ENCODE data around the gene DCAF7. TPM values are rescaled to one million over a fixed set of nuclear protein-coding genes. Genes with fewer than 3 reads are reported as not detected.

The DCAF7 gene
- total and polyA plus RNA-seq, 8 donors: 11.6 to 45.5 (median 17.4) TPM

DNA sequence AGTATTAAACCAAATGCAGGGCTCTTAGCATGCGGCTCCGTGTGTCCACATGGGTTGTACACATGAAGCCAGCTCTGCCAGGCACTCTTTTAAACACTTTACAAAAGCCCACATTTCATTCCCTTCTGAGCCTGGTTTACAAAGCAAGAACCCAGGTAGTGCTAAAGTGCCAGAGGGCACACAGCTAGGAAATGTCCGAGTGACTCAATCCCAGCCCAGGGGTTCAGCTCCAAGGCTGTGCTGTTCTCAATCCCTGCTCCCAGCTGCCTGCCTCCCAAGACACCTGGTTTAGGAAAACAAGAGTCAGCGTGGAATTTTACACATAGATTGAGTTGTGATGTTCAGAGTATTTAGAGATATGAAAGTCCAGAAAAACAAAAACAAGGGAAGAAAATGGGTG lies 13.3 kb upstream of the DCAF7 start:
- 81 to 88% (median 86%) methylated on average over 4 of the region's 4 CpGs for WGBS, 5 donors
- TF ChIP-seq, protein P1, sequence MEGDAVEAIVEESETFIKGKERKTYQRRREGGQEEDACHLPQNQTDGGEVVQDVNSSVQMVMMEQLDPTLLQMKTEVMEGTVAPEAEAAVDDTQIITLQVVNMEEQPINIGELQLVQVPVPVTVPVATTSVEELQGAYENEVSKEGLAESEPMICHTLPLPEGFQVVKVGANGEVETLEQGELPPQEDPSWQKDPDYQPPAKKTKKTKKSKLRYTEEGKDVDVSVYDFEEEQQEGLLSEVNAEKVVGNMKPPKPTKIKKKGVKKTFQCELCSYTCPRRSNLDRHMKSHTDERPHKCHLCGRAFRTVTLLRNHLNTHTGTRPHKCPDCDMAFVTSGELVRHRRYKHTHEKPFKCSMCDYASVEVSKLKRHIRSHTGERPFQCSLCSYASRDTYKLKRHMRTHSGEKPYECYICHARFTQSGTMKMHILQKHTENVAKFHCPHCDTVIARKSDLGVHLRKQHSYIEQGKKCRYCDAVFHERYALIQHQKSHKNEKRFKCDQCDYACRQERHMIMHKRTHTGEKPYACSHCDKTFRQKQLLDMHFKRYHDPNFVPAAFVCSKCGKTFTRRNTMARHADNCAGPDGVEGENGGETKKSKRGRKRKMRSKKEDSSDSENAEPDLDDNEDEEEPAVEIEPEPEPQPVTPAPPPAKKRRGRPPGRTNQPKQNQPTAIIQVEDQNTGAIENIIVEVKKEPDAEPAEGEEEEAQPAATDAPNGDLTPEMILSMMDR (IDR thresholded peaks at IDR 0.05): no peak
- no peak for TF ChIP-seq POLR2A (IDR thresholded peaks at IDR 0.05)
- TF ChIP-seq EP300 (IDR thresholded peaks at IDR 0.05): no peak
- TF ChIP-seq POLR2AphosphoS5 (IDR thresholded peaks at IDR 0.05): no peak
- no peak overlapping the region for H3K4me3 ChIP-seq
- H3K9me3 ChIP-seq: no peaks in the 10 kb centered on the region
- peaks cover 7 to 63% (median 28%) of the 10 kb centered on the region in 3 donors for H3K27me3 ChIP-seq
- intact Hi-C loops (cut with DNase I; ENCODE audit: low total_unique reads): no loop called here
- peaks cover 6 to 12% (median 10%) of the 10 kb centered on the region in 4 donors for H3K4me1 ChIP-seq
- H3K27ac ChIP-seq: no peak overlapping the region
- no peak for DNase-seq
- no peaks in the 10 kb centered on the region for H3K36me3 ChIP-seq

DNA sequence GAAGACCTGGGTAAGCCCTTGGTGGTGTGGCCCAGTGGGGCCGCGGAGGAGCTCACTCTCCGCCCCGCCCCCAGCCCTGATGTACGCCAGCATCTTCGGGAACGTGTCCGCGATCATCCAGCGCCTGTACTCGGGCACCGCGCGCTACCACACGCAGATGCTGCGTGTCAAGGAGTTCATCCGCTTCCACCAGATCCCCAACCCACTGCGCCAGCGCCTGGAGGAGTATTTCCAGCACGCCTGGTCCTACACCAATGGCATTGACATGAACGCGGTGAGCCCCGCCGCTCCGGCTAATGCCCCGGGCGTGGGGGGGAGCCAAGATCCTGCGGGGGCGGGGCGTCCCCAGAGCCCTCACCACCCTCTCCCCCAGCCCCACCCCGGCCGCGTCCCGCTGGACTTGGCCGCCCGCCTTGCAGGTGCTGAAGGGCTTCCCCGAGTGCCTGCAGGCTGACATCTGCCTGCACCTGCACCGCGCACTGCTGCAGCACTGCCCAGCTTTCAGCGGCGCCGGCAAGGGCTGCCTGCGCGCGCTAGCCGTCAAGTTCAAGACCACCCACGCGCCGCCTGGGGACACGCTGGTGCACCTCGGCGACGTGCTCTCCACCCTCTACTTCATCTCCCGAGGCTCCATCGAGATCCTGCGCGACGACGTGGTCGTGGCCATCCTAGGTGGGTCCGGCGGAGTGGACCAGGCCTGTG lies 12.1 kb upstream of the DCAF7 start:
- peak overlapping the region; percentile 5 to 36 (median 17) for H3K4me3 ChIP-seq
- H3K36me3 ChIP-seq: no peaks in the 10 kb centered on the region
- WGBS, 5 donors: 4 to 8% (median 7%) methylated on average over 20 to 62 of the region's 62 CpGs
- H3K9me3 ChIP-seq: no peaks in the 10 kb centered on the region
- H3K4me1 ChIP-seq: peaks cover 6 to 15% (median 10%) of the 10 kb centered on the region in 4 donors
- DNase-seq: peak in 1 of 2 donors; percentile 53
- H3K27ac ChIP-seq: no peak overlapping the region
- intact Hi-C loops (cut with DNase I; ENCODE audit: low total_unique reads): no loop called here
- H3K27me3 ChIP-seq: peaks cover 7 to 64% (median 28%) of the 10 kb centered on the region in 3 donors
- TF ChIP-seq POLR2AphosphoS5 (IDR thresholded peaks at IDR 0.05) (no peak), EP300 (IDR thresholded peaks at IDR 0.05) (no peak), POLR2A (IDR thresholded peaks at IDR 0.05) (no peak)
- TF ChIP-seq, protein P1 (IDR thresholded peaks at IDR 0.05): no peak

DNA sequence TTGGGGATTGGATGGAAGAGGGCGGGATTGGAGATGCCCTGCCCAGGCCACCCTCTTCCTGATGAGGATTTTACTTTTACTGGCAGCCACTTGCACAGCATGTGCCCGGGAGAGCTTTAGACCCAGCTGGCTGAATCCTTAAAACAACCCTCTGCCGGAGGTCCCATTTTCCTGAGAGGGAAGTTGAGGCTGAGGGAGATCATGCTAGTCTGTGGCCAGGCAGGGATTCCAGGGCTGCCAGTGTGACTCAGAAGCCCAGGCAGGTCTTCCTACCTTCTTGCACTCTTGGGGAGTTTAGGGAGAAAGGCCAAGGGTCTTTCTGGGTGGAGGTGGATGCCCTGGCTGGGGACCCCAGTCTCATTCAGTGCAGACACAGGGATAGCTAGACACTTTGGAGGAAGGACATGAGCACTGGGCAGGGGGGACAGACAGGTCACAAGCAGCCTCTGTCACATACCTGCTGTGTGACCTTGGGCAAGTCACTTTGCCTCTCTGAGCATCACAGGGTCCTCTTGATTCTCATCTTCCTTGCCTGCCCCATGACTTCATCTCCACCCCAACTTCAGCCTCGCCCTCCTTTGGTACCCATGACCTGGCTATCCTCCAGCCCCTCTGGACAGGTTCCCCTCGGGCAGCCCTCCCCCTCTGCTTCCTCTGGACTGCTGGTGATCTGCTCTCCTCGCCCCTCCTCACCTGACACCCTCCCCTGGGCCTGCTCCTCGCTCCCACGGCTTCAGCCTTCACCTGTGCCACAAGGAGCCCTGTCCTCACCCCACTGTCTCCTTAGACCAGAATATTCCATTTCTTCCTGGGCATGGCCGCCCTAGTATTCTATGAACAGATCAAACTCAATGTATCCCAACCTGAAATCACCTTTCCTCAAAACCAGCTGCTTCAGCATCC lies 11.3 kb upstream of the DCAF7 start:
- H3K36me3 ChIP-seq: no peaks in the 10 kb centered on the region
- H3K27me3 ChIP-seq: peaks cover 7 to 64% (median 28%) of the 10 kb centered on the region in 3 donors
- TF ChIP-seq, protein P1 (IDR thresholded peaks at IDR 0.05): no peak
- TF ChIP-seq POLR2A (IDR thresholded peaks at IDR 0.05) (no peak), EP300 (IDR thresholded peaks at IDR 0.05) (no peak), POLR2AphosphoS5 (IDR thresholded peaks at IDR 0.05) (no peak)
- WGBS, 5 donors: 64 to 70% (median 65%) methylated on average over 7 to 9 of the region's 9 CpGs
- DNase-seq: no peak
- no peak overlapping the region for H3K4me3 ChIP-seq
- H3K9me3 ChIP-seq: no peaks in the 10 kb centered on the region
- H3K4me1 ChIP-seq: peaks cover 6 to 15% (median 10%) of the 10 kb centered on the region in 4 donors
- intact Hi-C loops (cut with DNase I; ENCODE audit: low total_unique reads): no loop called here
- no peak overlapping the region for H3K27ac ChIP-seq

DNA sequence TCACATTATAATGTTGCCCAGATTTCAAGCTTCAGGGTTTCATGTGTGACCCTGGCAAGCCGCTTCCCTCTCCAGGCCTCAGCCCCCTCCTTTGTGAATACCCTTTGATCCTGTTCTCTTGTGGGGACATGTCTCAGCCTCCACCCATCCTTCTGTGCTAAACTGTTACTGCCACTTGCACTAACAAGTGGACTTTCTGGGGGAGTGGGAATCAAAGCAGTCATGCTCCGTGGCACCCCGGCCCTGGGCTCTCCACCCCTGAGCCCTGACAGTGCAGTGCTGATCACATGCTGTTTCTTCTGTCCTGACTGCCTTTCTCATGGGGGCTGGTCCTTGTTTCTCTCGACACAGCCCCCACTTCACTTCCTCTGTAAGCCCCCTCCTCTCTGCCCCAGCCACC lies 9.7 kb upstream of the DCAF7 start:
- H3K27ac ChIP-seq: no peak overlapping the region
- intact Hi-C loops (cut with DNase I; ENCODE audit: low total_unique reads): no loop called here

More for the DNA sequence above, 9.7 kb upstream of the DCAF7 start:
- TF ChIP-seq, protein P1 (IDR thresholded peaks at IDR 0.05): no peak
- TF ChIP-seq POLR2AphosphoS5 (IDR thresholded peaks at IDR 0.05): no peak
- no peak for TF ChIP-seq POLR2A (IDR thresholded peaks at IDR 0.05)
- DNase-seq: no peak
- Histone ChIP-seq H3K4me1 (peaks cover 6 to 15% (median 10%) of the 10 kb centered on the region in 4 donors), H3K27me3 (peaks cover 7 to 54% (median 28%) of the 10 kb centered on the region in 3 donors), H3K9me3 (no peaks in the 10 kb centered on the region), H3K36me3 (no peaks in the 10 kb centered on the region), H3K4me3 (no peak overlapping the region)
- WGBS, 5 donors: 63 to 78% (median 69%) methylated on average over 4 of the region's 4 CpGs
